Cerebellar cortex (tissue), 1 donor: ENCODE results near the gene RILPL1.
"Not testable (repeated sequence)": the region's sequence is repeated elsewhere in the genome, so short reads cannot be mapped to it uniquely, and the experiment has no call there.

ENCODE experiments used
- DNase-seq: peaks from one replicate; pipeline ENCODE4 v3.0.0-alpha.2; 2015; ENCODE audit warnings: low spot score

Gene RILPL1

DNA sequence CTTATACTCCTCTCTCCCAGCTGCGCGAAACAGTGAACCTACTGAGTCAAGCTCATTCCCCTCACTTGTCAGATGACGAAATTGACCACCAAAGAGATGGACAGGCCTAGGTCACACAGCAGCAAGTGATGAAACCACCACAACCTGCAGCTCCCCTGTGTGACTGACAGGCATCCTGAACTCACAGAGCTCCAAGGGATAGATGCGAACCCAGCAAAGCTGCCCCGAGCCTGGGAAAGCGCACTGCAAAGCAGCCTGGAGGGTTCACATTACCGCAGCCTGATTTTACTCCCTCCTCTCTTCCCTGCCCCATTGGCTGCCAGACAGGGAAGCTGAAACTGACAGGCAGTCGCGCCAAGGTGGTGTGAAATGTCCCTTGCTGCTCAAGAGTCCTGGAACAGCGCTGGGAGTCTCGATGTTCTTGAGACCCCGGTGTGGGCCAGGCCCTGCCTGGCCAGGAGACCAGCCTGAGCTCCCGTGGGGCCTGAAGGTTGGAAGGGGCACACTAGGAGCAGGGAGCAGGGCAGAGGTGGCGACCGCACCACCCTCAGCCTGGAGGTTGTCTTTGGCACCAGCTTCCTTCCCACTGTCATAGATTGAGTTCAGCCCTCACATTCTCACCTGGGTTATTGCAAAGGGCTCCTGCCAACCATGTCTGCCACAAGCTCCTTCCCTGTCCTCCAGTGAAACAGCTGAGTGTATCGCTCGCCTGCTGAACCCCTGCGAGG lies 39.2 kb downstream of the RILPL1 start:
- no peak for DNase-seq

DNA sequence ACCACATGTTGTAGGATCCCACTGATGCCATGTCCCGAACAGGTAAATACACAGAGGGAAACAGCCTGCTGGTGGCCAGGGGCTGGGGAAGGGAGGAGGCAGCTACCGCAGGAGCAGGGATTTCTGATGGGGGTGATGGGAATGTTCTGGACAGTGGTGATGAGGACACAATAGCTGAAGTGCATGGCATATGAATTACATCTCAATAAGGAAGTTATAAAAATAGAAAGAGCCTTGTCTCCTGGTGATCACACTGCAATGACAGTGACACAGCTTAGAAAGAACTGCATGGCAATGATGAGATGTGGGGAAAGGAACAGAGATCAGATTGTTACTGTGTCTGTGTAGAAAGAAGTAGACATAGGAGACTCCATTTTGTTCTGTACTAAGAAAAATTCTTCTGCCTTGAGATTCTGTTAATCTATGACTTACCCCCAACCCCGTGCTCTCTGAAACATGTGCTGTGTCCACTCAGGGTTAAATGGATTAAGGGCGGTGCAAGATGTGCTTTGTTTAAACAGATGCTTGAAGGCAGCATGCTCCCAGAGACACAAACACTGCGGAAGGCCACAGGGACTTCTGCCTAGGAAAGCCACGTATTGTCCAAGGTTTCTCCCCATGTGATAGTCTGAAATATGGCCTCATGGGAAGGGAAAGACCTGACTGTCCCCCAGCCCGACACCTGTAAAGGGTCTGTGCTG lies 41.0 kb downstream of the RILPL1 start:
- DNase-seq: not testable (repeated sequence)

DNA sequence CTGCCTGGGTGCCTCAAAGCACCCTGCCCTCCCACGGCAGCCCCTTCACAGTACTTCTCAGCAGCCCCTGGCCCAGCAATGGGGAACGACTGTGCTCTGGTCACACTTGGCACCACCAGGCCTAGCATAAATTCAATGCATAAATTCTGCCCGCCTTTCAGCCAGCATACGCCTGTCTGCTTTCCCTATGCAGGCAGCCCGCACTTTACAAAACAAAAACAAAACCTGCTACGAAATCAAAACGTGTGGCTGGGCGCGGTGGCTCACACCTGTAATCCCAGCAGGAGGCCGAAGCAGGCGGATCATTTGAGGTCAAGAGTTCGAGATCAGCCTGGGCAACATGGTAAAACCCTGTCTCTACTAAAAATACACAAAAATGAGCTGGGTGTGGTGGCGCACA lies 42.0 kb downstream of the RILPL1 start:
- no peak for DNase-seq

DNA sequence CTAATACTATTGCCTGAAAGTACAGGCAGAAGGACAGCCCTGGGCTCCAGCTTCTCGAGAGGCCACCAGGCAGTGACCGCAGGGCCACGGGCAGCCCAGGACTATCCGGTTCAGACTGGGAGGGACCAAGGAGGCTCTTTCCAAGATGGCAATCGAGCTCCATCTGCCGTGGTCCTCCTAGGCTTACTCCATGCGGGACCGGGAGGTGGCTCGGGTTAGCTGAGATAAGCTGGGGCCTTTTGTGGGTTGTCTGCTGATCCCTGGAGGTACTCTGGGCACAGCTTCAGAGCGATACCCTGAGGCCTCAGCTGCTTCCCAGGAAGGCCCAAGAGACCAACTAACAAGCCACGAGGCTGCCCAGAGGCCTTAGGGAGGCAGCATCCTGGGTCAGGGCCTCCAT lies 42.5 kb downstream of the RILPL1 start:
- no peak for DNase-seq

DNA sequence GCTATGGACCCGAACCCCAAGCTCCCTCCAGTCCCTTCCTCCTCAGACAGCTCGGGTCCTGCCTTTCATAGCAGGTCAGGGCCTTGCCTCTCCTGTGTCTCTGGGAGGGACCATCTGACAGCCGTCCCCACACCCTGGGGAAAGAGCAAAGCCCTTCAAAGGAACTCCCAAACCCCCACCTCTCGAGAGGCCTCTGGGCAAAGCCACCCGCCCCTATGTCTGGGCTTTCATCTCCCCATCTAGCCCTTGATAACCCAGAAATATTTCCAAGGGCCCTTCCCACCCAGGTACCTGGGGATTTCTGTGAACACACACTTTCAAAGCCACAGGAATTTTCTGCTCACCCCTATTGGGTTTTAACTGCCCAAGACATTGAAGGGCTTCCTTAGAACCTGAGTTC lies 43.4 kb downstream of the RILPL1 start:
- DNase-seq: no peak

DNA sequence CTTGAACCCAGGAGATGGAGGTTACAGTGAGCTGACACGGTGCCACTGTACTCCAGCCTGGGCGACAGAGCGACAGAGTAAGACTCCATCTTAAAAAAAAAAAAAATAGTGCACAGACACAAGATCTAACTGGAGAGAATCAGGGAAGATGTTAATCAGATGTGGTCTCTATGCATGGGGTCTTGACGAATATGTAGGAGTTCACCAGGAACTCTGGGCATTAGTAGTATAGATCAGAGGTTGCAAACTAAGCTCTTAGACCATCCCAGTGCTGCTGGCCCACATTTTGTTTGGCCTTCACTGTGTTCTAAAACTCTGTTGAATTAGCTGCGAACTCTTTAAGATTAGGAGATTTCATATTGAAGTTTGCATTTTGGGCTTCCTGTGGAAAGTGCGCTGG lies 43.9 kb downstream of the RILPL1 start:
- no peak for DNase-seq

DNA sequence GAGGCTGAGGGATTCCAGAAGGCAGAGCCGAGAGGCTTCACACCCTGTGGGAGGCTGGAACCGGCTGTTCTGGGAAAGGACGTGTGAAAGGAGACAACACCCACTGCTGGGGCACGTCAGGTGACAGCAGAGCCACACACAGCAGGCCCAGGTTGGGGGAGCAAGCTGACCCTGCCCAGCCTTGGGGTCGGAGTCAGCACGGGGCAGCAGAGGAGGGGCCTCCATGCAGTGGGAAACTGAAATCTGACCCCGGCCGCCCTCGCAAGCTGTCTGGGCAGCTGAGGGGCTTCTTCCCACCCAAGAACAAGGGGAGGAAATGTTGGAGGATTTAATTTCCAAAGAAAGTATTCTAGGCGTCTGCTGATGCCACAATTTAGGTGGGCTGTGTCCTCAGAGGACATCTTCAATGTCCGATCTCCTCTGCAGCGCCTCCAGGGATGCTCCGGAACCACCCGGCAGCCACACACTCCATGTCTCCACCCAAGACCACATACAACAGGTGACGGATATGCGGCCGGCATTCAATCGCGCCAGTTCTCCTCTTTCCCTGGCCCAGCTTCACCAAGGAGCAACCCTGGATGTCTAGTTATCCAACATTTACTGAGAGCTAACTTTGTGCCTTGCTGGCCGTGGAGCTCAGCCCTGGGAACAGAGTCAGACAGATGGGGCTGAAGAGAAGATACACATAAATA lies 44.8 kb downstream of the RILPL1 start:
- DNase-seq: no peak

DNA sequence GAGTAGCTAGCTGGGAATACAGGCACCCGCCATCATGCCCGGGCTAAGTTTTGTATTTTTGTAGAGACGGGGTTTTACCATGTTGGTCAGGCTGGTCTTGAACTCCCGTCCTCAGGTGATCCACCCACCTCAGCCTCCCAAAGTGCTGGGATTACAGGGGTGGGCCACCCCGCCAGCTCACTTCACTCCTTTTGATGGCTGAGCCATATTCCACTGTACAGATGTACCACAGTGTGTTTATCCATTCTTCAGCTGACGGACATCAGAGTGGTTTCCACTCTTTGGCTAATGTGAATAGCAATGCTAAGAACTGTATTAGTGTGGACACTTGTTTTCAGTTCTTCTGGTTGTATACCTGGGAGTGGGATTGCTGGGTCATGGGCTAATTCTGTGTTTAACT lies 46.1 kb downstream of the RILPL1 start:
- DNase-seq: no peak

DNA sequence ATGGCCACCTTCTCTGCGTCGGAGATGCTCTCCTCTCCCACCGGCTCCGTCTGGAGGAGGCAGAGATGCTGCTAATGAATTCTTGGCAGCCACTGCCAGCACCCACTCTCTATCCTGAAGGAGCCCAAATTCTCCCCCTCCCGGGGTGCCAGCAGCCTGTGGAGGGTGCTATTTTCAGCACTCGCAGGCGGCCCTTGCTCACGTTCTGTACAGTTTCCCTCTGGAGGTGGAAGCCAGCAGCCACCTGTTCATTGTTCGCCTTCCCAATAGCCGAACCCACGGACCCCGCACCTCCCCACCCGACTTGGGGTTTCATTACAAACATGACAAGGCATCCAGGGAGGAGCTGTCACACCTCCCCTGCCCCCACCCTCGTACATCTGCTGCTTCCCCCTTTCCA lies 47.8 kb downstream of the RILPL1 start:
- no peak for DNase-seq

DNA sequence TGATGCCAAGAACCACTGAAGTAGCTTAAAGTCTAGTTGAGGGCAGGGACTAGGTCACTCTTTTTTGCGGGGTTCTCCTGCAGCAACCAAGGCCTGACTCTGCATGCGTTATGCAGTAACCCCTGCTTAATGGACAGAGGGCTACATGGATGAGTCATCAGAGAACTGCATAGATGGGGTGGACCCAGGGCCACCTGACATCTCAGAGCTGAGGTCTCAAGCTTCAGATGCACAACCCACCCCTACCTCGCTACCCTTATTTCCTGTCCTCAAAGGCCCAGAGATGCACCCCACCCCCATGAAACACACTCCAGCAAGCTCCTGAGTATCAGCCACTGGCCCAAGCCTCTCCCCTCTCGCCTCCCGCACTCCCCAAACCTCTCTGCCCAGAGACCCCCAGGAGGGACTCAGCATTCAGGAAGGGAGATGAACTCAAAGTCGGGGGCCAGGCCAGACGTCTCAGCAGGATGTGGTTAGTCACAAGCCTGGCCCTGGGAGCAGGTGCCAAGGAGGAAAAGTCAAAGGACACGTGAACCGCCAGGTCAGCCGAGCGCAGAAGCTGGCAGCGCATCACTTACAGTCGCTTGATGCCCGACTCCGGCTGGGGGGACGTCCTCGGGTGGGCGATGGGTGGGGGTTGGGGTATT lies 49.8 kb downstream of the RILPL1 start:
- DNase-seq: no peak

DNA sequence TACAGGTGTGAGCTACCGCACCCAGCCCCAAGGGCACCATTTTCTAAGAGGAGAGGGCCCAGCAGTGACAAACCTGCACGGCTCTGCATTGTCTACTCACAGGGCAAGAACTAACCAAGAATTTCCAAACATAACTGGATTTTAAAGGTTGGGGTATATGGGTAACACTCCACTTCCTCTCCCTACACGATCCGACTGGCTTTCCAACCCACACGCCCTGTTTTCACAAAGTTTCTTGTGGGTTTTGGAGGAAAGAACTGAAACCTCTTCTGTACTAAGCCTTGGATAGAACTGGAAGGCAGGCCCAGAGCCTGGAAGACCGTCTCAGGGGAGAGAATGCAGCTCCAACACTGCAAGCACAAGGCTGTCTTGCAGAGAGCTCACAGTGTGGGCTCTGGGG lies 50.6 kb downstream of the RILPL1 start:
- DNase-seq: no peak

DNA sequence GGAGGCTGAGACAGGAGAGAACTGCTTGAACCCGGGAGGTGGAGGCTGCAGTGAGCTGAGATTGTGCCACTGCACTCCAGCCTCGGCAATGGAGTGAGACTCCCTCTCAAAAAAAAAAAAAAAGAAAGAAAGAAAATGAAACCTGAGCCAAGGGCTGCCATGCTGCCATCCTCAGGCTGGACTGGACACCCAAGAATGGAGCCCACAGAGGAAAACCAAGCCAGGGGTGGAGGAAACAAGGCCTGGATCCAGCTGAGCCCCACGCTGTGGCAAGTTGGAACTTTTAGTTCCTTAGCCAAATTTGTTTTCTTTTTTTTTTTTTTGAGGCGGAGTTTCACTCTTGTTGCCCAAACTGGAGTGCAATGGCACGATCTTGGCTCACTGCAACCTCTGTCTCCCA lies 52.3 kb downstream of the RILPL1 start:
- DNase-seq: not testable (repeated sequence)

DNA sequence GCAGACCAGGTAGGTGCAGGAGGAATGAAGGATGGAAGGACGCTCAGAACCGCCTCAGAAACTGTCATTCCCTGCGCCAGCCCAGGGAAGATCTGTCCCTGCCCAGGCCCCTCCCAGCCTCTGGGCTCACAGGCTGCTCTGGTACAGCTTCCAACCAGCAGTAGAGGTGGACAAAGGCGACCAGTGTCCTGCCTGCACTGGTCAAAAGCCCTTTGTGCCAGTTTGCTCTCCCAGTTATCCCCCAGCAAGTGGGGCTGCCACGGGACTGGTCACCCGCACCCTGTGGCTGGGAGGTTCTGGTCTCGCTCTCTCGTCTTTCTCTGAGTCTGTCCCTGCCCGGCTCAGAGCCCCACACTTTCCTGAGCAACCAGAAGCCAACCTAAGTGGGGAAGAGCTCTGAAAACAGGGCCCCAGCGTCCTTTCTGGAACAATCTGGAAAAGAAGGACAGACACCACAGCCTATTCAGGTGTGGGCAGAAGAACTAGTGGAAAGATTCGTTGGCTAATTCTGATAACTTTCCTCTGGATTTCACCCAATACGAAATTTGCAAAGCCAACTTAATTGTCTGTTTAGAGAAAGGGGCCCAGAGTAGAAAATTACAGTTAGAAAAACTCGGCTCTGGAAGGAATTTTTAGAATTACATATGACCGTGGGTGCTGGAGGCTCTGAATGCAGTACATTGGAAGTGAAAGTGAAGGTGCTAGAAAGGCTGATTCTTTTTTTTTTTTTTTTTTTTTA lies 53.9 kb downstream of the RILPL1 start:
- DNase-seq: no peak

DNA sequence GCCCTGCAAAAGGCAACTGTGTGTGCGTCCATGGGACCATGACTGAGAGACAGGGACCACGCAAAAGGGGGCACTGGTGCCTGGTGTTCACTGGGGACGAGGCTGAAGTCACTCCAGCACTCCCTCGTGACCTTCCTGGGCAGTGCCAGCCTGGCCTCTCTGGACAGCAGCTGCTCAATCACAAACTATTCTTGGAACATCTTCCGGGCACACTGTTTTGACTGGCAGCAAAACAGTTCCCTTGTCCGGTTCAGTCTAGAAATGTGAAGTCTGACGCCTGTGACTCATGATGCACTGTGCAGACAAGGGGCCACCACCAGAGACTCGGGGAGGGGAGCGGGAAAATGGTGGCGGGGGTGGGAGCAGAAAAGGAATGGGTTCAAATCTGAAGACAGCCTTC lies 54.8 kb downstream of the RILPL1 start:
- DNase-seq: no peak

DNA sequence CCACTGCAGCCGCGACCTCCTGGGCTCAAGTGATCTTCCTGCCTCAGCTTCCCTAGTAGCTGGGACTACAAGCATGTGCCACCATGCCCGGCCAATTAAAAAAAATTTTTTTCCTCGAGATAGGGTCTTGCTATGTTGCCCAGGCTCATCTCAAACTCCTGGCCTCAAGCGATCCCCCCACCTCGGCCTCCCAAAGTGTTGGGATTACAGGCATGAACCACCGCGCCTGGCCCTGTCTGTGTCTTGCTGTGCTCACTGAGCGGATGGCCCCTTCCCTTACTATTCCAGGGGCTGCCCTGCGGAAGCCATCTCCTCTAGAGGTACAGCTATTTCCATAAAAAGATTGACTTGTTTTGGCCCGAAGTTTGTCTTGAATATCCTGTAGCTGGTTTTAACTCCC lies 55.5 kb downstream of the RILPL1 start:
- DNase-seq: no peak

DNA sequence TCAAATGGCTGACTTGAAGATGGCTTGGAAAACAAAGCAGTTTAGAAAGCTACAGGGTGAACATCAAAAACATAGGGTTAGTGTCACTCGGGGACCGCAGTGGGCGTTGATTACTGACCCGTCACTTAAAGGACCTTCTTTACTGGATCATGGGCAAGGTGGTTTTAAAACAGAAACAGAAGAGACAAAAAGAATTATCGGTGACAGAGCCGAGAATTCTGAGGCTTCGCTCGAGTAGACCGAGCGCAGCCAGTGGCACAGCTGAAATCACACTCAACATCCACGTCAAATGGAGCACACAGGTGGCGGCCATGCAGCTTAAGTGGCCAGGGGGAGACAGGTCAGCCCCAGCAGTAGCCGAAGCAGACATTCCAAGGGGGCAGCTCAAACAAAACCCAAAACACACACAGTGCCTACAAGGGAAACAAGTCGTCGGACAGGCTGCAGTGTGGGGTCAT lies 58.2 kb downstream of the RILPL1 start:
- no peak for DNase-seq

DNA sequence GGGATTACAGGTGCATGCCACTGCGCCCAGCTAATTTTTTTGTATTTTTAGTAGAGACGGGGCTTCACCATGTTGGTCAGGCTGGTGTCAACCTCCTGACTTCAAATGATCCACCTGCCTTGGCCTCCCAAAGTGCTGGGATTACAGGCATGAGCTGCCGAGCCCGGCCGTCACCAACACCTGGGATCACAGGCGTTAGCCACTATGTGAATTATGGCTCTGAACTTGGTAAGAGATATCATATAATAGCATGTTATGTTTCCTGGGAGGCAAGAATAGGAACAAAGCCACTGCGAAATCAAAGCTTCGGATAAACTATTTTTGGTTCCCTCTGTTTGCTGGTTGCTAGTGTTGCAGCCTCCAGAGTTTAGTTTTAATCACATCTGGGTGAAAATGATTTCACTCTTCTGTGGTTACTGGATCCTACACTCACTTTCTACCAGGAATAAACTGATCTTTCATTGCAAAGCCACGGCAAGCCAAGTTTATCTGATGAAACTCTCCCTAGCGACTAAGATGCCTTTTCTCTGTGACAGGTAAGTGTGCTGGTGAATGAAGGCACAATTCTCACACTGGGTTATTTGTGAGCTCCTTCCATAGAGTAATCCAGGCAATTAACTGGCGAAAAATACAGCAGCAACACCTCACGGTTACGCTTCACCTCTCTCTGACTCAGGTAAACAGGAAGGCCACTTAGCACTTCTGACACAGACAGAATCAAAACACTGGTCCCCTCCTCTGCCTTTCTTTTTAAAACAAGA lies 58.9 kb downstream of the RILPL1 start:
- no peak for DNase-seq

DNA sequence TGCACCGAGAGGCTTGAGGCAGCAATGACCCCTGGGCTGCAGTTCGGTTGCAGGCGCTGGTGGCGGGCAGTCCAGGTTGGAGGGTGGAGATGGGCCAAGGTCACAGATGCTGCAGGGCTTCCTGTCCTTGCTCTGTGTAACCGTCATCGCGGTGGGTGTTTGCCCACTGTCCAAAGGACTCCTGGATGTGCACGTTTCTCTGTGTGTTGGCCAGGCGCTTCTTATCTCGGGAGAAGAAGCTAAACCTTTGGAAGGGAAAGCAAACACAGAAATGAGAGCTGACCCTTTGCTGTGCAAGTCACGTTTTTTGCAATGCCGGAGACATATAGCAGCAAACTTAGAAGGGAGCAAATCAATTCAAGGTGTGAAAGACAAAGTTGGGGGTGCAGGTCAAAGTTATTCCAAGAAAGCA lies 61.1 kb downstream of the RILPL1 start:
- DNase-seq: no peak

DNA sequence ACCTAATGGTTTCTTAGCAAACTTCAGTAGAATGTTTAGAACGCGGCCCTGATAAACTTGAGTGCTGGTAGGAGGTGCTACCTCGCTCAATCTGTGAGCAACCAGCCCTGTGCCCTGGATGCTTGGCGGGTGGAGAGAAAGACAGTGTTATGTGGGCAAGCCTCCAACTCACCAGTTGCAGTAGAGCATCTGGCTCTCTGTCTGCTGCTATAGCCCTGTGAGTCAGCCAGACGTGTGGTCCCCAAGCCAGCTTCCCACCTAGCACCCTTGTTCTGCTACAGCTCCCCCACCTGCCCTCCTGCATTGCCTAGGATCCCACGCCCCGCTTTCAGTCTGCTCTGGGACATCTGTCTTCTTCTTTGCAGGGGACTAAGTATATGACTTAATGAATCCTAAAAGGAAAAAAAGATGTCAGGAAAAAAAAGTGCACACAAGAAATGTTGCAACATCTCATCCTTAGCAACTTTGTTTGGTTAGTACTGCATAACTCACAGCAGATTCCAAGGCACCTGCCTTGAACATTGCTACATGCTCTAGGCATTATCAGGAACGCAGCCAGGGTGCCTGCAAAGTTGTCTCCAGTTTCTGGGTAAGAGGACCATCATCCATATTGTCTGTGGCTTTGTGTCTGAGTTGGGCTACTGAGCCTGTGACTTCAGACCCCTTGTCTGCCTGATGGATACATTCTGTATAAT lies 62.0 kb downstream of the RILPL1 start:
- no peak for DNase-seq

DNA sequence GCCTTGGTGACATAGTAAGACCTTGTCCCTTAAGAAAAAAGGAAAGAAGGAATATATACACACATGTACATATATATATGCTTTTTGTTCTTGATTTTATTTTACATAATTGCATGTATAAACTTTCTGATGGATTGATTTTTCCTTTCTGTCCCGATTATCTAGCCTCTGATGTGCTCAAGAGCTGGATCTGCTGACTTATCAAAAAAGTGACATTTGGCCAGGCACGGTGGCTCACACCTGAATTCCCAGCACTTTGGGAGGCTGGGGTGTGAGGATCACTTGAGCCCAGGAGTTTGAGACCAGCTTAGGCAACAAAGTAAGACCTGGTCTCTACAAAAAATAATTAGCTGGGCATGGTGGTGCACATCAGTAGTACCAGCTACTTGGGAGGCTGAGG lies 63.5 kb downstream of the RILPL1 start:
- no peak for DNase-seq

DNA sequence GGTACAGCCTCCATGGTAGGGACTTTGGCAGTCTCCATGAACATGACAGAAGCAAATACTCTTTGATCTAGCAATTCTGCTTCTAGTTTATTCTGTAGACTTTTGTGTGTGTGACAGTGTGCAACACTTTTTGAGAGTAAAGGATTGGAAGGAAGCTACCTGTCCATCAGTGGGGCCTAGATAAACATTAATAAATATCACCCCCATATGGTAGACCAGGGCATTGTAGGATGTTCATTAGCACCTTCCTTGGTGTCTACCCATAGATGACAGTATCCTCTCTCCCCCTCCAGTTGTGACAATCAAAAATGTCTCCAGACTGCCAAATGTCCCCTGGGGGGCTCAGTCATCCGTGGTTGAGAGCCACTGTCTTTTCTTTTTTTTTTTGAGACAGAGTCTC lies 64.7 kb downstream of the RILPL1 start:
- peak; percentile 49 for DNase-seq
